HepG2 (cell line): Measurements from ENCODE around the gene PNKP. TPM values are rescaled to one million over a fixed set of nuclear protein-coding genes. Genes with fewer than 3 reads are reported as not detected.

ENCODE experiments used
- CBFB ChIP-seq: sonication (generic); formaldehyde crosslinking; IDR thresholded peaks from 2 replicates; pipeline ENCODE4 v1.4.0; 2020; ENCODE audit warnings: missing genetic modification reagents
- GABPA ChIP-seq, 2 experiments: IDR thresholded peaks; 2 replicates each; pipeline ENCODE4 v1.6.1; 2011 to 2016; ENCODE audit warnings: low read depth in 2 of 2, low read length in 1 of 2, missing biosample characterization in 1 of 2, missing genetic modification characterization in 1 of 2
- IRF2 ChIP-seq: IDR thresholded peaks from 2 replicates; pipeline ENCODE4 v1.6.1; 2018; ENCODE audit warnings: missing genetic modification reagents, missing compliant biosample characterization
- JUND ChIP-seq: sonication (generic); formaldehyde crosslinking; IDR thresholded peaks from 2 replicates; pipeline ENCODE4 v1.8.0; 2022; ENCODE audit warnings: mild to moderate bottlenecking, missing genetic modification reagents
- KDM3A ChIP-seq: IDR thresholded peaks from 2 replicates; pipeline ENCODE4 v1.6.1; 2018; ENCODE audit warnings: low read depth, missing compliant biosample characterization
- KLF16 ChIP-seq, 2 experiments: sonication (generic) in 1 of 2; formaldehyde crosslinking in 1 of 2; IDR thresholded peaks; 2 replicates each; pipeline versions ENCODE4 v1.6.1 to v1.8.0; 2016 to 2023; ENCODE audit warnings: missing genetic modification reagents in 2 of 2, missing compliant biosample characterization in 1 of 2
- MED1 ChIP-seq: sonication (generic); formaldehyde crosslinking; IDR thresholded peaks from 2 replicates; pipeline ENCODE4 v1.4.0; 2020; ENCODE audit warnings: missing genetic modification reagents
- PHF8 ChIP-seq: sonication (generic); formaldehyde crosslinking; IDR thresholded peaks from 2 replicates; pipeline ENCODE4 v1.5.0; 2020; ENCODE audit warnings: missing genetic modification reagents
- PTBP1 ChIP-seq: fragments of 200-400 bp; formaldehyde crosslinking; IDR thresholded peaks from 2 replicates; pipeline ENCODE4 v1.6.1; 2018; ENCODE audit warnings: low read length, low read depth; ENCODE audit not compliant: poor library complexity, severe bottlenecking
- TP53 ChIP-seq: sonication (generic); formaldehyde crosslinking; conservative IDR thresholded peaks from 2 replicates; pipeline ENCODE4 v1.4.0; 2020; ENCODE audit warnings: missing genetic modification reagents
- ZNF235 ChIP-seq: sonication (generic); formaldehyde crosslinking; IDR thresholded peaks from 2 replicates; pipeline ENCODE4 v1.8.1; 2023; ENCODE audit warnings: mild to moderate bottlenecking, missing genetic modification reagents, borderline replicate concordance
- ZNF672 ChIP-seq: sonication (generic); formaldehyde crosslinking; IDR thresholded peaks from 2 replicates; pipeline ENCODE4 v1.8.1; 2022; ENCODE audit warnings: missing genetic modification reagents
- polyA plus RNA-seq, 8 experiments: library from polyadenylated mRNA; depleted of rRNA in 3 of 8; stranded (reverse) in 7 of 8; unstranded in 1 of 8; fragments of >200 nt; fragmentation: Illumina TruSeq in 4 of 8; extraction: Trizol in 4 of 8; gene quantifications; 2 replicates each; pipeline versions ENCODE4 v1.2.1 to v1.2.3, GENCODE V29; 2011 to 2016; ENCODE audit warnings: low read depth in 4 of 8, missing spikeins in 1 of 8, mixed read lengths in 1 of 8; ENCODE audit not compliant: insufficient read depth in 1 of 8
- total RNA-seq, 5 experiments: library from RNA; depleted of rRNA; stranded (reverse); fragments of >200 nt; fragmentation: Illumina TruSeq; extraction: Trizol; gene quantifications; 2 replicates each; pipeline ENCODE4 v1.2.3, GENCODE V29; 2016; ENCODE audit warnings: low read depth in 1 of 5
- TF ChIP-seq, protein P1 (sequence below): sonication (generic); formaldehyde crosslinking; IDR thresholded peaks from 2 replicates; pipeline ENCODE4 v1.4.0; 2020; ENCODE audit warnings: mild to moderate bottlenecking, missing genetic modification reagents
- TF ChIP-seq, protein P2 (sequence below): IDR thresholded peaks from 2 replicates; pipeline ENCODE4 v1.6.1; 2012; ENCODE audit warnings: inconsistent platforms
- TF ChIP-seq, protein P3 (sequence below): sonication (generic); formaldehyde crosslinking; IDR thresholded peaks from 2 replicates; pipeline ENCODE4 v1.4.0; 2020; ENCODE audit warnings: missing genetic modification reagents
- TF ChIP-seq, protein P4 (sequence below): sonication (generic); formaldehyde crosslinking; IDR thresholded peaks from 2 replicates; pipeline ENCODE4 v1.8.1; 2023; ENCODE audit warnings: missing genetic modification reagents, inconsistent platforms, borderline replicate concordance
- TF ChIP-seq, protein P5 (sequence below): sonication (generic); formaldehyde crosslinking; IDR thresholded peaks from 2 replicates; pipeline ENCODE4 v1.8.0; 2022; ENCODE audit warnings: mild to moderate bottlenecking, missing genetic modification reagents, moderate library complexity
- TF ChIP-seq, protein P6 (sequence below): sonication (generic); formaldehyde crosslinking; IDR thresholded peaks from 2 replicates; pipeline ENCODE4 v1.8.1; 2023; ENCODE audit warnings: mild to moderate bottlenecking, missing genetic modification reagents
- TF ChIP-seq, protein P7 (sequence below): sonication (generic); formaldehyde crosslinking; IDR thresholded peaks from 2 replicates; pipeline ENCODE4 v1.4.0; 2020; ENCODE audit warnings: mild to moderate bottlenecking, missing genetic modification reagents
- TF ChIP-seq, protein P8 (sequence below): sonication (generic); formaldehyde crosslinking; IDR thresholded peaks from 2 replicates; pipeline ENCODE4 v1.4.0; 2020; ENCODE audit warnings: missing genetic modification reagents

Gene PNKP
- total and polyA plus RNA-seq, 2 of the 13 experiments (the other 11 are each of a cell fraction or from before 2014, with no cell fraction given) = 12.7 to 27.1 TPM

DNA sequence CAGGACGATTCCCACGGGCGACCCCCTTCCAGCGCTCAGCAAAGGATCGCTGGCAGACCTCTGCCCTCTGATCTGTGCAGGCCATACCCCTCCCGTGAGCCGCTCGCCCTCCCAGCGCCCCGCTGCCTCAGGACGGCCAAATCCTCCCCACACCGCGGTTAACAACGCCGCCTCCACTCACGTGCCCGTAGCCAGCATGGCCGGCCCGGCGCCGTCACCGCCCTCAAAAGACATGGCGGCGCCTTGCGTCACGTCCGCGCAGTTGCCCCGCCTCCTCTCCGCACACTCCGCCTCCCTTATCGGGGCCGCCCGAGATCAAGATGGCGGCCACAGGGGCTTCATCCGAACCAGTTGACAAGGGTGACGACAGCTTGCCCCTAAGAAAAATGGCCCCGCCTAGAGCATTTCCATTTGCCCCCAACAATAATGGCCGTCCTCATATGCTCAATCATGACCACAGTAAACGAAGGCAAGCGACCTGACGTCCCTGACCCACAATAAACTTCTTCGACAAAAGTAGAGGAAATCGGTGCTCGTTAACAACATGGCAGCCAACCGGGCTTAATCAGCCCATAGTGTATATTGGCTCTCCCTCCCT lies 9.1 kb upstream of the PNKP start (continued):
- TF ChIP-seq, protein P1, sequence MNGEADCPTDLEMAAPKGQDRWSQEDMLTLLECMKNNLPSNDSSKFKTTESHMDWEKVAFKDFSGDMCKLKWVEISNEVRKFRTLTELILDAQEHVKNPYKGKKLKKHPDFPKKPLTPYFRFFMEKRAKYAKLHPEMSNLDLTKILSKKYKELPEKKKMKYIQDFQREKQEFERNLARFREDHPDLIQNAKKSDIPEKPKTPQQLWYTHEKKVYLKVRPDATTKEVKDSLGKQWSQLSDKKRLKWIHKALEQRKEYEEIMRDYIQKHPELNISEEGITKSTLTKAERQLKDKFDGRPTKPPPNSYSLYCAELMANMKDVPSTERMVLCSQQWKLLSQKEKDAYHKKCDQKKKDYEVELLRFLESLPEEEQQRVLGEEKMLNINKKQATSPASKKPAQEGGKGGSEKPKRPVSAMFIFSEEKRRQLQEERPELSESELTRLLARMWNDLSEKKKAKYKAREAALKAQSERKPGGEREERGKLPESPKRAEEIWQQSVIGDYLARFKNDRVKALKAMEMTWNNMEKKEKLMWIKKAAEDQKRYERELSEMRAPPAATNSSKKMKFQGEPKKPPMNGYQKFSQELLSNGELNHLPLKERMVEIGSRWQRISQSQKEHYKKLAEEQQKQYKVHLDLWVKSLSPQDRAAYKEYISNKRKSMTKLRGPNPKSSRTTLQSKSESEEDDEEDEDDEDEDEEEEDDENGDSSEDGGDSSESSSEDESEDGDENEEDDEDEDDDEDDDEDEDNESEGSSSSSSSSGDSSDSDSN (CRISPR knock-in tag) = 0 out of 2 replicates have a peak, but pooled peaks have one; percentile 52
- TF ChIP-seq ZNF672 (no peak), PTBP1 (no peak), MED1 (peak; percentile 44; the same call in 1 of the 2 replicates), ZNF235 (CRISPR knock-in tag) (peak; percentile 72; the same call in 1 of the 2 replicates), GABPA (IDR thresholded peaks at IDR 0.05; ENCODE audit: low read depth, low read length) (peak; percentile 77), GABPA (CRISPR knock-in tag; IDR thresholded peaks at IDR 0.05; ENCODE audit: low read depth) (peak; percentile 85), CBFB (no peak; the same call in none of the 2 replicates), PHF8 (CRISPR knock-in tag) (0 out of 2 replicates have a peak, but pooled peaks have one; percentile 1), IRF2 (CRISPR knock-in tag) (peak; percentile 85), KLF16 (CRISPR knock-in tag; IDR thresholded peaks at IDR 0.05) (peak in 1 of 2 experiments; percentile 34; a peak in 1 of 4 replicates), KDM3A (CRISPR knock-in tag) (no peak; the same call in 1 of the 2 replicates), TP53 (CRISPR knock-in tag) (peak; percentile 76; the same call in 1 of the 2 replicates), JUND (CRISPR knock-in tag) (peak; percentile 10; the same call in 1 of the 2 replicates)
- TF ChIP-seq, protein P2, sequence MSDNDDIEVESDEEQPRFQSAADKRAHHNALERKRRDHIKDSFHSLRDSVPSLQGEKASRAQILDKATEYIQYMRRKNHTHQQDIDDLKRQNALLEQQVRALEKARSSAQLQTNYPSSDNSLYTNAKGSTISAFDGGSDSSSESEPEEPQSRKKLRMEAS = peak; percentile 56; the same call in 1 of the 2 replicates
- TF ChIP-seq, protein P3, sequence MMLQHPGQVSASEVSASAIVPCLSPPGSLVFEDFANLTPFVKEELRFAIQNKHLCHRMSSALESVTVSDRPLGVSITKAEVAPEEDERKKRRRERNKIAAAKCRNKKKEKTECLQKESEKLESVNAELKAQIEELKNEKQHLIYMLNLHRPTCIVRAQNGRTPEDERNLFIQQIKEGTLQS (CRISPR knock-in tag) = peak; percentile 64
- TF ChIP-seq, protein P4, sequence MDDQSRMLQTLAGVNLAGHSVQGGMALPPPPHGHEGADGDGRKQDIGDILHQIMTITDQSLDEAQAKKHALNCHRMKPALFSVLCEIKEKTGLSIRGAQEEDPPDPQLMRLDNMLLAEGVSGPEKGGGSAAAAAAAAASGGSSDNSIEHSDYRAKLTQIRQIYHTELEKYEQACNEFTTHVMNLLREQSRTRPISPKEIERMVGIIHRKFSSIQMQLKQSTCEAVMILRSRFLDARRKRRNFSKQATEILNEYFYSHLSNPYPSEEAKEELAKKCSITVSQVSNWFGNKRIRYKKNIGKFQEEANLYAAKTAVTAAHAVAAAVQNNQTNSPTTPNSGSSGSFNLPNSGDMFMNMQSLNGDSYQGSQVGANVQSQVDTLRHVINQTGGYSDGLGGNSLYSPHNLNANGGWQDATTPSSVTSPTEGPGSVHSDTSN = no peak
- TF ChIP-seq, protein P5, sequence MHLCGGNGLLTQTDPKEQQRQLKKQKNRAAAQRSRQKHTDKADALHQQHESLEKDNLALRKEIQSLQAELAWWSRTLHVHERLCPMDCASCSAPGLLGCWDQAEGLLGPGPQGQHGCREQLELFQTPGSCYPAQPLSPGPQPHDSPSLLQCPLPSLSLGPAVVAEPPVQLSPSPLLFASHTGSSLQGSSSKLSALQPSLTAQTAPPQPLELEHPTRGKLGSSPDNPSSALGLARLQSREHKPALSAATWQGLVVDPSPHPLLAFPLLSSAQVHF (CRISPR knock-in tag) = 0 out of 2 replicates have a peak, but pooled peaks have one; percentile 59
- TF ChIP-seq, protein P6, sequence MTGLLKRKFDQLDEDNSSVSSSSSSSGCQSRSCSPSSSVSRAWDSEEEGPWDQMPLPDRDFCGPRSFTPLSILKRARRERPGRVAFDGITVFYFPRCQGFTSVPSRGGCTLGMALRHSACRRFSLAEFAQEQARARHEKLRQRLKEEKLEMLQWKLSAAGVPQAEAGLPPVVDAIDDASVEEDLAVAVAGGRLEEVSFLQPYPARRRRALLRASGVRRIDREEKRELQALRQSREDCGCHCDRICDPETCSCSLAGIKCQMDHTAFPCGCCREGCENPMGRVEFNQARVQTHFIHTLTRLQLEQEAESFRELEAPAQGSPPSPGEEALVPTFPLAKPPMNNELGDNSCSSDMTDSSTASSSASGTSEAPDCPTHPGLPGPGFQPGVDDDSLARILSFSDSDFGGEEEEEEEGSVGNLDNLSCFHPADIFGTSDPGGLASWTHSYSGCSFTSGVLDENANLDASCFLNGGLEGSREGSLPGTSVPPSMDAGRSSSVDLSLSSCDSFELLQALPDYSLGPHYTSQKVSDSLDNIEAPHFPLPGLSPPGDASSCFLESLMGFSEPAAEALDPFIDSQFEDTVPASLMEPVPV = no peak
- TF ChIP-seq, protein P7, sequence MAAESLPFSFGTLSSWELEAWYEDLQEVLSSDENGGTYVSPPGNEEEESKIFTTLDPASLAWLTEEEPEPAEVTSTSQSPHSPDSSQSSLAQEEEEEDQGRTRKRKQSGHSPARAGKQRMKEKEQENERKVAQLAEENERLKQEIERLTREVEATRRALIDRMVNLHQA (CRISPR knock-in tag) = no peak
- TF ChIP-seq, protein P8, sequence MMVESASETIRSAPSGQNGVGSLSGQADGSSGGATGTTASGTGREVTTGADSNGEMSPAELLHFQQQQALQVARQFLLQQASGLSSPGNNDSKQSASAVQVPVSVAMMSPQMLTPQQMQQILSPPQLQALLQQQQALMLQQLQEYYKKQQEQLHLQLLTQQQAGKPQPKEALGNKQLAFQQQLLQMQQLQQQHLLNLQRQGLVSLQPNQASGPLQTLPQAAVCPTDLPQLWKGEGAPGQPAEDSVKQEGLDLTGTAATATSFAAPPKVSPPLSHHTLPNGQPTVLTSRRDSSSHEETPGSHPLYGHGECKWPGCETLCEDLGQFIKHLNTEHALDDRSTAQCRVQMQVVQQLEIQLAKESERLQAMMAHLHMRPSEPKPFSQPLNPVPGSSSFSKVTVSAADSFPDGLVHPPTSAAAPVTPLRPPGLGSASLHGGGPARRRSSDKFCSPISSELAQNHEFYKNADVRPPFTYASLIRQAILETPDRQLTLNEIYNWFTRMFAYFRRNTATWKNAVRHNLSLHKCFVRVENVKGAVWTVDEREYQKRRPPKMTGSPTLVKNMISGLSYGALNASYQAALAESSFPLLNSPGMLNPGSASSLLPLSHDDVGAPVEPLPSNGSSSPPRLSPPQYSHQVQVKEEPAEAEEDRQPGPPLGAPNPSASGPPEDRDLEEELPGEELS (CRISPR knock-in tag) = peak; percentile 60; the same call in 1 of the 2 replicates
